ENCODE data around the gene CTIF.

CTIF gene

GRCh38 chr18:48835119-48835518 lies 296.3 kb downstream of the CTIF start:
- peaks cover 25% of the 10 kb centered on the region for H3K79me1 ChIP-seq (replicated peaks; ENCODE audit: low read length, poor library complexity, severe bottlenecking)
- 62% methylated on average over 3 of the region's 3 CpGs for WGBS
- peak overlapping the region; percentile 57 for H4K91ac ChIP-seq (ENCODE audit: low read length)
- peak overlapping the region; percentile 27 for H4K8ac ChIP-seq (ENCODE audit: low read length)
- peak overlapping the region; percentile 93 for H3K27ac ChIP-seq (ENCODE audit: low read length, poor library complexity, severe bottlenecking)
- H3K14ac ChIP-seq (ENCODE audit: low read length in 2 of 2): no peak overlapping the region
- H3K18ac ChIP-seq (ENCODE audit: low read depth in 1 of 2, low read length in 2 of 2): peak overlapping the region; percentile 50 to 86
- peak overlapping the region; percentile 71 for H2BK15ac ChIP-seq (ENCODE audit: low read depth, poor library complexity, severe bottlenecking)
- peak overlapping the region; percentile 49 for H3K9ac ChIP-seq (ENCODE audit: low read length)
- peak overlapping the region; percentile 45 for H2BK120ac ChIP-seq (ENCODE audit: low read depth, low read length)
- H3K4me1 ChIP-seq (ENCODE audit: control insufficient read depth, insufficient read depth, low read depth, low read length): peaks cover 69% of the 10 kb centered on the region
- no peak overlapping the region for H2BK5ac ChIP-seq (ENCODE audit: low read depth, low read length, poor library complexity, severe bottlenecking)
- no peak overlapping the region for H3K4me3 ChIP-seq (ENCODE audit: insufficient read depth in 1 of 2, low read depth in 1 of 2, low read length in 2 of 2)
- DNase-seq: no peak
- peaks cover 0 to 16% of the 10 kb centered on the region in 2 experiments for H3K36me3 ChIP-seq (ENCODE audit: control insufficient read depth in 1 of 2, insufficient read depth in 2 of 2, low read depth in 1 of 2, low read length in 2 of 2)
- no peak overlapping the region for H3K23ac ChIP-seq (ENCODE audit: low read length in 2 of 2)
- H2BK12ac ChIP-seq (ENCODE audit: low read length in 2 of 2): peak overlapping the region; percentile 84 to 85
- no peaks in the 10 kb centered on the region for H3K27me3 ChIP-seq (ENCODE audit: control insufficient read depth in 1 of 2, insufficient read depth in 1 of 2, low read length in 2 of 2)
- H3K9me3 ChIP-seq (ENCODE audit: control insufficient read depth, low read length): no peaks in the 10 kb centered on the region
- peak overlapping the region in 1 of 2 experiments; percentile 72 for H3K4ac ChIP-seq (ENCODE audit: low read depth in 1 of 2, low read length in 2 of 2)
- H2AFZ ChIP-seq (ENCODE audit: low read depth, low read length): no peak overlapping the region
- H2AK5ac ChIP-seq (ENCODE audit: low read length, severe bottlenecking): peak overlapping the region; percentile 87
- no peak overlapping the region for H3K4me2 ChIP-seq (ENCODE audit: low read length, poor library complexity, severe bottlenecking)

- H3K23ac ChIP-seq (ENCODE audit: low read length in 2 of 2): no peak overlapping the region
- H2BK12ac ChIP-seq (ENCODE audit: low read length in 2 of 2): peak overlapping the region; percentile 19 to 49
- WGBS: 84% methylated on average over 2 of the region's 3 CpGs
- no peaks in the 10 kb centered on the region for H3K27me3 ChIP-seq (ENCODE audit: control insufficient read depth in 1 of 2, insufficient read depth in 1 of 2, low read length in 2 of 2)
- peaks cover 73% of the 10 kb centered on the region for H3K4me1 ChIP-seq (ENCODE audit: control insufficient read depth, insufficient read depth, low read depth, low read length)
- peaks cover 23% of the 10 kb centered on the region for H3K79me1 ChIP-seq (replicated peaks; ENCODE audit: low read length, poor library complexity, severe bottlenecking)
- peak overlapping the region in 1 of 2 experiments; percentile 86 for H3K18ac ChIP-seq (ENCODE audit: low read depth in 1 of 2, low read length in 2 of 2)
- H2AFZ ChIP-seq (ENCODE audit: low read depth, low read length): no peak overlapping the region
- H3K14ac ChIP-seq (ENCODE audit: low read length in 2 of 2): no peak overlapping the region
- peak overlapping the region; percentile 36 for H2BK120ac ChIP-seq (ENCODE audit: low read depth, low read length)
- peak overlapping the region; percentile 87 for H2AK5ac ChIP-seq (ENCODE audit: low read length, severe bottlenecking)
- H3K9me3 ChIP-seq (ENCODE audit: control insufficient read depth, low read length): no peaks in the 10 kb centered on the region
- DNase-seq: no peak
- H3K27ac ChIP-seq (ENCODE audit: low read length, poor library complexity, severe bottlenecking): no peak overlapping the region
- H3K4ac ChIP-seq (ENCODE audit: low read depth in 1 of 2, low read length in 2 of 2): peak overlapping the region in 1 of 2 experiments; percentile 48
- H3K4me2 ChIP-seq (ENCODE audit: low read length, poor library complexity, severe bottlenecking): no peak overlapping the region
- peak overlapping the region; percentile 21 for H4K8ac ChIP-seq (ENCODE audit: low read length)
- H4K91ac ChIP-seq (ENCODE audit: low read length): peak overlapping the region; percentile 57
- H3K9ac ChIP-seq (ENCODE audit: low read length): no peak overlapping the region
- no peak overlapping the region for H2BK5ac ChIP-seq (ENCODE audit: low read depth, low read length, poor library complexity, severe bottlenecking)
- H2BK15ac ChIP-seq (ENCODE audit: low read depth, poor library complexity, severe bottlenecking): peak overlapping the region; percentile 36
- H3K36me3 ChIP-seq (ENCODE audit: control insufficient read depth in 1 of 2, insufficient read depth in 2 of 2, low read depth in 1 of 2, low read length in 2 of 2): peaks cover 0 to 16% of the 10 kb centered on the region in 2 experiments
- H3K4me3 ChIP-seq (ENCODE audit: insufficient read depth in 1 of 2, low read depth in 1 of 2, low read length in 2 of 2): no peak overlapping the region
Observed at GRCh38 chr18:48835745-48836170, 296.9 kb downstream of the CTIF start.

GRCh38 chr18:48836231-48836805 lies 297.5 kb downstream of the CTIF start:
- Histone ChIP-seq H3K4me1 (ENCODE audit: control insufficient read depth, insufficient read depth, low read depth, low read length) (peaks cover 73% of the 10 kb centered on the region), H4K91ac (ENCODE audit: low read length) (peak overlapping the region; percentile 9), H3K18ac (ENCODE audit: low read depth in 1 of 2, low read length in 2 of 2) (peak overlapping the region; percentile 41 to 52), H3K4me2 (ENCODE audit: low read length, poor library complexity, severe bottlenecking) (no peak overlapping the region), H3K27me3 (ENCODE audit: control insufficient read depth in 1 of 2, insufficient read depth in 1 of 2, low read length in 2 of 2) (no peaks in the 10 kb centered on the region), H3K14ac (ENCODE audit: low read length in 2 of 2) (peak overlapping the region in 1 of 2 experiments; percentile 53), H2BK15ac (ENCODE audit: low read depth, poor library complexity, severe bottlenecking) (peak overlapping the region; percentile 57), H4K8ac (ENCODE audit: low read length) (peak overlapping the region; percentile 33), H2BK5ac (ENCODE audit: low read depth, low read length, poor library complexity, severe bottlenecking) (peak overlapping the region; percentile 32), H3K27ac (ENCODE audit: low read length, poor library complexity, severe bottlenecking) (no peak overlapping the region), H3K4me3 (ENCODE audit: insufficient read depth in 1 of 2, low read depth in 1 of 2, low read length in 2 of 2) (no peak overlapping the region), H2BK12ac (ENCODE audit: low read length in 2 of 2) (peak overlapping the region; percentile 44 to 84), H3K9ac (ENCODE audit: low read length) (no peak overlapping the region), H2AK5ac (ENCODE audit: low read length, severe bottlenecking) (peak overlapping the region; percentile 57), H3K4ac (ENCODE audit: low read depth in 1 of 2, low read length in 2 of 2) (peak overlapping the region; percentile 5 to 49), H3K36me3 (ENCODE audit: control insufficient read depth in 1 of 2, insufficient read depth in 2 of 2, low read depth in 1 of 2, low read length in 2 of 2) (peaks cover 0 to 16% of the 10 kb centered on the region in 2 experiments), H2BK120ac (ENCODE audit: low read depth, low read length) (peak overlapping the region; percentile 21), H2AFZ (ENCODE audit: low read depth, low read length) (no peak overlapping the region), H3K23ac (ENCODE audit: low read length in 2 of 2) (no peak overlapping the region), H3K9me3 (ENCODE audit: control insufficient read depth, low read length) (no peaks in the 10 kb centered on the region), H3K79me1 (replicated peaks; ENCODE audit: low read length, poor library complexity, severe bottlenecking) (peaks cover 17% of the 10 kb centered on the region)
- WGBS: 95% methylated on average over 4 of the region's 4 CpGs
- no peak for DNase-seq

GRCh38 chr18:48836806-48837615 lies 298.2 kb downstream of the CTIF start:
- Histone ChIP-seq H3K36me3 (ENCODE audit: control insufficient read depth in 1 of 2, insufficient read depth in 2 of 2, low read depth in 1 of 2, low read length in 2 of 2) (peaks cover 0 to 16% of the 10 kb centered on the region in 2 experiments), H4K91ac (ENCODE audit: low read length) (peak overlapping the region; percentile 14), H3K23ac (ENCODE audit: low read length in 2 of 2) (no peak overlapping the region)

More at GRCh38 chr18:48836806-48837615, 298.2 kb downstream of the CTIF start:
- Histone ChIP-seq H3K4me3 (ENCODE audit: insufficient read depth in 1 of 2, low read depth in 1 of 2, low read length in 2 of 2) (no peak overlapping the region), H2BK5ac (ENCODE audit: low read depth, low read length, poor library complexity, severe bottlenecking) (peak overlapping the region; percentile 32), H4K8ac (ENCODE audit: low read length) (peak overlapping the region; percentile 33), H2BK120ac (ENCODE audit: low read depth, low read length) (peak overlapping the region; percentile 21), H2AK5ac (ENCODE audit: low read length, severe bottlenecking) (peak overlapping the region; percentile 57), H3K14ac (ENCODE audit: low read length in 2 of 2) (peak overlapping the region in 1 of 2 experiments; percentile 53), H2BK15ac (ENCODE audit: low read depth, poor library complexity, severe bottlenecking) (peak overlapping the region; percentile 57), H2AFZ (ENCODE audit: low read depth, low read length) (no peak overlapping the region), H3K79me1 (replicated peaks; ENCODE audit: low read length, poor library complexity, severe bottlenecking) (peaks cover 16% of the 10 kb centered on the region), H2BK12ac (ENCODE audit: low read length in 2 of 2) (peak overlapping the region; percentile 4 to 84), H3K9me3 (ENCODE audit: control insufficient read depth, low read length) (no peaks in the 10 kb centered on the region), H3K27me3 (ENCODE audit: control insufficient read depth in 1 of 2, insufficient read depth in 1 of 2, low read length in 2 of 2) (no peaks in the 10 kb centered on the region), H3K4me2 (ENCODE audit: low read length, poor library complexity, severe bottlenecking) (no peak overlapping the region), H3K9ac (ENCODE audit: low read length) (no peak overlapping the region), H3K4ac (ENCODE audit: low read depth in 1 of 2, low read length in 2 of 2) (peak overlapping the region in 1 of 2 experiments; percentile 5), H3K4me1 (ENCODE audit: control insufficient read depth, insufficient read depth, low read depth, low read length) (peaks cover 75% of the 10 kb centered on the region), H3K27ac (ENCODE audit: low read length, poor library complexity, severe bottlenecking) (no peak overlapping the region), H3K18ac (ENCODE audit: low read depth in 1 of 2, low read length in 2 of 2) (peak overlapping the region; percentile 41 to 52)
- DNase-seq: no peak
- 96% methylated on average over 13 of the region's 13 CpGs for WGBS

All from mesenchymal stem cell (in vitro differentiated cells and primary cell).